Adrenal gland (tissue), 12 donors: ENCODE results near the gene CCR9. TPM values are rescaled to one million over a fixed set of nuclear protein-coding genes. Genes with fewer than 3 reads are reported as not detected.

Experiments used
- DNase-seq, 7 donors: peaks; one replicate each; pipeline ENCODE4 v3.0.0-alpha.2; 2019 to 2020
- H3K27ac ChIP-seq, 5 donors: fragments of 200-600 bp; sonication (generic) in 4 of 5; 1 replicate in 3 of 5; 2 replicates in 2 of 5; pipeline versions ENCODE4 v1.5.1 to v1.8.0; 2016 to 2020; ENCODE audit warnings: mild to moderate bottlenecking in 1 of 5
- H3K27me3 ChIP-seq: fragments of 200-600 bp; 2 replicates; pipeline ENCODE4 v1.8.0; 2021
- H3K36me3 ChIP-seq, 2 donors: fragments of 200-600 bp; replicated peaks in 1 of 2; 1 replicate in 1 of 2; 2 replicates in 1 of 2; pipeline versions ENCODE4 v1.5.1 to v1.8.0; 2018 to 2022
- H3K4me1 ChIP-seq, 2 donors: fragments of 200-600 bp; replicated peaks in 1 of 2; 1 replicate in 1 of 2; 2 replicates in 1 of 2; pipeline versions ENCODE4 v1.5.1 to v1.8.0; 2018 to 2021
- H3K4me3 ChIP-seq, 4 donors: fragments of 200-600 bp; sonication (generic) in 3 of 4; one replicate each; pipeline ENCODE4 v1.5.1; 2016 to 2018
- H3K9me3 ChIP-seq, 3 donors: fragments of 200-600 bp; sonication (generic) in 1 of 3; replicated peaks in 1 of 3; 1 replicate in 2 of 3; 2 replicates in 1 of 3; pipeline versions ENCODE4 v1.5.1 to v1.8.0; 2016 to 2021
- POLR2A ChIP-seq, 2 donors: fragments of 450-650 bp; IDR thresholded peaks; one replicate each; pipeline ENCODE4 v1.6.1; 2017; ENCODE audit warnings: antibody characterized with exemption in 2 of 2, mild to moderate bottlenecking in 2 of 2, moderate library complexity in 1 of 2
- WGBS, 4 donors: extraction: QIAGEN DNeasy Blood & Tissue Kit in 2 of 4; methylation state at CpG; one replicate each; pipeline versions ENCODE4 v1.1.5 to v1.1.7; 2013 to 2017; 5-methylcytosine and 5-hydroxymethylcytosine counted together
- intact Hi-C, 2 donors: fragments of 100-400 bp; cut with DNase I; formaldehyde crosslinking; loops; one replicate each; pipeline versions ENCODE4 v1.14.1 to v1.15.0; 2022 to 2023
- polyA plus RNA-seq, 3 donors: library from polyadenylated mRNA; stranded (reverse); fragments of 200-250 nt in 2 of 3; fragments of 350-450 nt in 1 of 3; fragmentation: Illumina TruSeq in 1 of 3; extraction: RNeasy Lipid Tissue Mini Kit (QIAGEN cat#74804) in 1 of 3; gene quantifications; one replicate each; pipeline ENCODE4 v1.2.3, GENCODE V29; 2013 to 2014
- total RNA-seq, 9 donors: library from RNA; depleted of rRNA in 4 of 9; stranded (reverse); fragments of >200 nt in 4 of 9; fragments of 120-200 nt in 1 of 9; fragmentation: NEBNext Ultra II Directional in 1 of 9; extraction: Animal tissue kit (Norgen Biotek cat#: 25700) in 1 of 9; gene quantifications; one replicate each; pipeline versions ENCODE4 v1.1.0 to v1.2.4, GENCODE V29; 2013 to 2023
- TF ChIP-seq, protein P1 (sequence below), 6 experiments: fragments of 450-650 bp in 4 of 6; fragments of 200-600 bp in 2 of 6; sonication (generic) in 1 of 6; IDR thresholded peaks; 1 replicate in 5 of 6; 2 replicates in 1 of 6; pipeline versions ENCODE4 v1.5.1 to v1.8.0; 2016 to 2021; ENCODE audit warnings: antibody characterized with exemption in 6 of 6, mild to moderate bottlenecking in 2 of 6, moderate library complexity in 1 of 6
- donor health status: healthy with polysubstance abuse.
- donor health status: Bipolar disorder and iron deficiency.
- donor health status: DM: yes; HTN: yes; CAD: no.
- donor health status: DM: no; HTN: no; CAD: no.
- donor health status: DM: no; HTN: no; CAD: no.
- donor health status: DM: yes; HTN: yes; CAD: no.

The CCR9 gene
- total and polyA plus RNA-seq, 12 donors: 0.57 TPM; not detected in 11

DNA sequence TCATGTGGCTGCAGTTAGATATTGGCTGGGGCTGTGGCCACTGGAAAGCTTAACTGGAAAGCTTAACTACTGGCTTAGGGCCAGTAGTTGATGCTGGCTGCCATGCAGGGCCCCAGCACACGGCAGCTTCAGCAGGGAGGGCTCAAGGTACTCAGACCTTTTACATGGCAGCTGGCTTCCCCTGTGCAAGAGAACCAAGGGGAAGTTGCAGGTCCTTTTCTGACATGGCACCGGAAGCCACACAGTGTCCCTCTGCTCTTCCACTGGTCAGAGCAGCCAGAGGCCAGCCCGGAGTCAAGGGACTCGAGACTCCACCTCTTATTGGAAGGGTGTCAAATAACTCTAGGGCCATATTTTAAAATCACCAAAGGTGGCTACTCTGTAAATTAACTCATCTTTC lies 24.5 kb downstream of the CCR9 start:
- DNase-seq: no peak
- Histone ChIP-seq H3K27ac (no peak overlapping the region), H3K36me3 (no peaks in the 10 kb centered on the region), H3K4me1 (no peaks in the 10 kb centered on the region), H3K27me3 (no peaks in the 10 kb centered on the region), H3K4me3 (no peak overlapping the region), H3K9me3 (no peaks in the 10 kb centered on the region)
- intact Hi-C loops: no loop called here
- TF ChIP-seq, protein P1, sequence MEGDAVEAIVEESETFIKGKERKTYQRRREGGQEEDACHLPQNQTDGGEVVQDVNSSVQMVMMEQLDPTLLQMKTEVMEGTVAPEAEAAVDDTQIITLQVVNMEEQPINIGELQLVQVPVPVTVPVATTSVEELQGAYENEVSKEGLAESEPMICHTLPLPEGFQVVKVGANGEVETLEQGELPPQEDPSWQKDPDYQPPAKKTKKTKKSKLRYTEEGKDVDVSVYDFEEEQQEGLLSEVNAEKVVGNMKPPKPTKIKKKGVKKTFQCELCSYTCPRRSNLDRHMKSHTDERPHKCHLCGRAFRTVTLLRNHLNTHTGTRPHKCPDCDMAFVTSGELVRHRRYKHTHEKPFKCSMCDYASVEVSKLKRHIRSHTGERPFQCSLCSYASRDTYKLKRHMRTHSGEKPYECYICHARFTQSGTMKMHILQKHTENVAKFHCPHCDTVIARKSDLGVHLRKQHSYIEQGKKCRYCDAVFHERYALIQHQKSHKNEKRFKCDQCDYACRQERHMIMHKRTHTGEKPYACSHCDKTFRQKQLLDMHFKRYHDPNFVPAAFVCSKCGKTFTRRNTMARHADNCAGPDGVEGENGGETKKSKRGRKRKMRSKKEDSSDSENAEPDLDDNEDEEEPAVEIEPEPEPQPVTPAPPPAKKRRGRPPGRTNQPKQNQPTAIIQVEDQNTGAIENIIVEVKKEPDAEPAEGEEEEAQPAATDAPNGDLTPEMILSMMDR (IDR thresholded peaks at IDR 0.05): no peak
- no peak for TF ChIP-seq POLR2A (IDR thresholded peaks at IDR 0.05)
- WGBS, 4 donors: 80 to 95% (median 85%) methylated on average over 4 of the region's 4 CpGs

- TF ChIP-seq, protein P1 (IDR thresholded peaks at IDR 0.05): no peak
- no peak for TF ChIP-seq POLR2A (IDR thresholded peaks at IDR 0.05)
- DNase-seq: no peak
- Histone ChIP-seq H3K9me3 (no peaks in the 10 kb centered on the region), H3K4me3 (no peak overlapping the region), H3K36me3 (no peaks in the 10 kb centered on the region), H3K27ac (no peak overlapping the region), H3K4me1 (no peaks in the 10 kb centered on the region), H3K27me3 (no peaks in the 10 kb centered on the region)
- intact Hi-C loops: no loop called here
- WGBS, 4 donors: 90 to 95% (median 91%) methylated on average over 10 to 11 of the region's 11 CpGs
These were observed 25.3 kb downstream of the CCR9 start for GRCh38 chr3:45911511-45912226.

DNA sequence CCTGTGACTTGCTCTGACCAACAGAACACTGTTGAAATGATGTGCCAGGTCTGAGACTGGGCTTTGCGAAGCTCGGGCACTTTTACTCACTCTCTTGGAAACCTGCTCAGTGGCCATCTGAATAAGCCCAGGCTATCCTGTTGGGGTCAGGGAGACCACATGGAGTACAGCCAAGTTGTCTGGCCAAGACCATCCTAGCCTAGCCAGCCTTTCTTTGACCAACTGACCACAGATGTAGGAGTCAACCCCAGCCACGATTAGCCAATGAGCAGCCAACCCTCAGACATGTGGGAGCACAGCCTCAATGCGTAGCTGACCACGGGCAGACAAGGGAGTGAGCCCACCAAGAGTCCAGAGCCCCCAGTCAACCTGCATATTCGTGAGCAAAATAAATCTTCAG lies 26.1 kb downstream of the CCR9 start:
- no peak for DNase-seq
- Histone ChIP-seq H3K4me1 (no peaks in the 10 kb centered on the region), H3K27me3 (no peaks in the 10 kb centered on the region), H3K36me3 (no peaks in the 10 kb centered on the region), H3K27ac (no peak overlapping the region), H3K9me3 (no peaks in the 10 kb centered on the region), H3K4me3 (no peak overlapping the region)
- intact Hi-C loops: no loop called here
- TF ChIP-seq POLR2A (IDR thresholded peaks at IDR 0.05): no peak
- TF ChIP-seq, protein P1 (IDR thresholded peaks at IDR 0.05): no peak
- WGBS, 4 donors: 82 to 93% (median 91%) methylated on average over 6 of the region's 6 CpGs

DNA sequence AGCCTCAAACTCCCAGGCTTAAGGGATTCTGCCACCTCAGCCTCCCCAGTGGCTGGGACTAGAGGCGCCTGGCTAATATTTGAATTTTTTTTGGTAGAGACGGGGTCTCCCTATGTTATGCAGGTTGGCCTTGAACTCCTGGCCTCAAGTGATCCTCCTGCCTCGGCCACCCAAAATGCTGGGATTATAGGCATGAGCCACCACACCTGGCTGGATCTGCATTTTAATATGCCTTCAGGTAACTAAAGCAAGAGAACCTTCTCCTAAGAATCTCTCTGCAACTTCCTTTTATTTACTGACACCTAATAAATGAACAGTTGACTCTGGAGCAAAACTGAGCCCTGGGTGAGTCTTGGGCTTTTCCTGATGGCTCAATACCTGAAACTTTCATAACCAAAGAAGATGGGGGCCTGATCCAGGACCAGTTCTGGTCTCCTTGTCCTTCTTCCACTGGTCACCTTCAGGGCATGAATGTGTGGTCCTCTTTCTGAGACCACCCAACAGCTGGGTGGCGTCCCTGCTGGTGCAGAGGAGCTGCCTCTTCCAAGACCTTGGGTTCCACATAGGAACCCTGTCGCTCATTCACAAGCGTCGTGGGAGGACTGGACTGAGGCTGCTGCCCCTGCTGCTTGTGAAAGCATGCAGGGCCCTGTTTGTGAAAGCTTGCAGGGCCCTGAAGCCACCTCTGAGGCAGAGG lies 28.2 kb downstream of the CCR9 start:
- Histone ChIP-seq H3K4me1 (no peaks in the 10 kb centered on the region), H3K27ac (no peak overlapping the region)
- DNase-seq: no peak

More for the DNA sequence above, 28.2 kb downstream of the CCR9 start:
- Histone ChIP-seq H3K4me3 (no peak overlapping the region), H3K9me3 (no peaks in the 10 kb centered on the region), H3K27me3 (no peaks in the 10 kb centered on the region), H3K36me3 (peaks cover 0 to under 1% of the 10 kb centered on the region in 2 donors)
- intact Hi-C loops: no loop called here
- TF ChIP-seq POLR2A (IDR thresholded peaks at IDR 0.05): no peak
- TF ChIP-seq, protein P1 (IDR thresholded peaks at IDR 0.05): no peak
- WGBS, 4 donors: 88 to 96% (median 92%) methylated on average over 3 to 7 of the region's 7 CpGs
